ENCODE results near the gene RNU6-1.

The RNU6-1 gene

DNA sequence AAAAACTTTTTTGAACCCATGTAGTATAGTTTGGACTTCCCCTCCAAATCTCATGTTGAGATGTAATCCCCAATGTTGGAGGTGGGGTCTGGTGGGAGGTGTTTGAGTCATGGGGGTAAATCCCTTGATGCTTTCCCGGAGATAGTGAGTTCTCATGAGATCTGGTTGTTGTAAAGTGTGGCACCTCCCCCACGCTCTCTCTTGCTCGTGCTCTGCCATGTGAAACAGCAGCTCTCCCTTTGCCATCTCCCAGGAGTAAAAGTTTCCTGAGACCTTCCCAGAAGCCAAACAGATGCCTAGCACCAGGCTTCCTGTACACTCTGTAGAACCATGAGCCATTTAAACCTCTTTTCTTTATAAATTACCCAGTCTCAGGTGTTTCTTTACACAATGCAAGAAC, 16.0 kb upstream of the RNU6-1 start:
- no peak for DNase-seq

GRCh38 chr15:67854358-67854757, 14.5 kb upstream of the RNU6-1 start:
- no peak for DNase-seq

DNA sequence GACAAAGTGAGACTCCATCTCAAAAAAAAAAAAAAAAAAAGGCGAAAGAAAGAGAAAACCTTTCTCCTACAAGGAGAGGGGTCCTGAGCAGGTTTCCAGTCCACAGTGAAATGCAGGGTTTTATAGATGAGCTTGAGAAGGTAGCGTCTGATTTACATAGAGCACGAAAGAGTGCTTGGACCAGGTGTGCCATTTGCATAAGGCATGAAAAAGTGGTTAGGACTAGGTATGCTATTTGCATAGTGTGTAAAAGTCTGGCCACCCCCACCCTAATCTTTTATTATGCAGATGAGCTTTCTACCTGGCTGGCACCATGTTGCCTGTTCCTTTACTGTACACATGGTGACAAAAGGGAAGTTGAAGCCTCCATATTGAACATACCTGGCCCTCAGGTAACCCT, 13.6 kb upstream of the RNU6-1 start:
- DNase-seq: no peak

GRCh38 chr15:67852418-67852817, 12.6 kb upstream of the RNU6-1 start:
- DNase-seq: no peak

- peak; percentile 82 for DNase-seq
These were observed 11.2 kb upstream of the RNU6-1 start for GRCh38 chr15:67850994-67851571.

GRCh38 chr15:67850336-67850735, 10.5 kb upstream of the RNU6-1 start:
- no peak for DNase-seq

GRCh38 chr15:67849538-67849937, 9.7 kb upstream of the RNU6-1 start:
- no peak for DNase-seq

- DNase-seq: no peak
These were observed 6.1 kb upstream of the RNU6-1 start for GRCh38 chr15:67845974-67846373.

DNA sequence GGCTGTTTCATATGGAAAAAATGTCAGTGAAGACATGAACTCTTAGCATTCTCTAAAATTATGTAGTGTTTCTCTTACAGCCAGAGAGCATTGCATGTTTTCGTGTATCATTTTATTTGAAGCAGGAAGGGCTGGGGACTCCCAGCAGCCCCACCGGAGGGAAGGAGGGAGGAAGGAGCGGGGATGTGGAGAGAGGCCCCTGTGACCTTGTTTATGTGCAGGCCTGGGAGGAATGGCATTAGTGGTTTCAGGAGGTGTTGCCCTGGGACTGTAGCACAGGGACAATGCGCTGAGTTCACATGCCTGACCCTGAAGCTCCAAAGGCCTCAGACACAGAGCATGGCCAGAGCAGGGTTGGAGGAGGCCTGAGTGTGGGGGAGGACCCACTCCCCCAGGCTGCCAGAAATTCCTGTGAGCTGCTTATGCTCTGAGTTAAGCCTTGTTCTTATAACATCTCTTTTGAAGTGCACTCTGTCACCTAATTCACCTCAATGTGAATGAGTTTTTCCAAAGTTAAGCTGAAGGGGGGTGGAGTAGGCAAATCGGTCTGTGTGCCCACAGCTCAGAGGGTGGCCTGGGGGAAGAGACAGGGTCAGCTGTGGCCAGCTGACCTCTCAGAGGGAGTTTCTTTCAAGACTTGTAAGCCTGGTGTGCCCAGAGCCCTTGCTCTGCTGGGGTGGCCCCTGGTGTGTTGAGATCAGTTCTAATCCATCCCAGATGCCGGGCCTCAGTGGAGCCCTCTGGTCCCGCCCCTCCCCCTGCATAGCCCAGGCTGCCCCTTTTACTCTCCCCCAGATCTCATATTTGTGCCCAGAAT, 3.9 kb upstream of the RNU6-1 start:
- no peak for DNase-seq

DNA sequence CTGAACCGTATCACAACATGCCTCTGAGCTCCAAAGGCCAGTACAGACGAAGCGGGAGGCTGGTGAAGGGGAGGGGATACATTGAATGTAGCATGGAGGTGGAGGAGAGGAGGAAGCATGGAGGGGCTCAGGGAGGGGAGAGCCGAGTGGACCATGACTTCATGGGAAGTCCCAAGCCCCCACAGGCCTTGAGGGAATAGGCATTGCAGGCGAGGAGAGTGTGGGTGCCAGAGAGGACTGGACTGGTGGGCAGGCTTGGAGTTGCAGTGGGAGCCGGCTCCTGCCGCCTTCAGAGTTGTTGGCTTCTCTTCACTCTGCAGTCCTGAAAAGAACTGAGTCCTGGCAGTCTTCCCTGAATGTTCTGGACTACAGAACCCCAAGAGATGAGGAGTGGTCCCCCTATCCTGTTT, 3.3 kb upstream of the RNU6-1 start:
- no peak for DNase-seq

DNA sequence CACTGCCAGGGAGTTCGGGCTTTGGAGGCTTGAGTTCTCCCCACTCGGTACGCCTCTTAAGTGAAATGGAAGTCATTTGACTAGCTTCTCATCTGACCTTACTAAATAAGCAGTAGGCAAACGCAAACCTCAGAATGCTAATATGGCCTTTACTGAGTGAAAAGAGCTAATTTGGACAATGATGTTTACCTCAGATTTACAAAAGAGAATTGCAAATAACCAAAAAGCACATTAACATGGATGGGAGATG, 1.6 kb upstream of the RNU6-1 start:
- no peak for DNase-seq

DNA sequence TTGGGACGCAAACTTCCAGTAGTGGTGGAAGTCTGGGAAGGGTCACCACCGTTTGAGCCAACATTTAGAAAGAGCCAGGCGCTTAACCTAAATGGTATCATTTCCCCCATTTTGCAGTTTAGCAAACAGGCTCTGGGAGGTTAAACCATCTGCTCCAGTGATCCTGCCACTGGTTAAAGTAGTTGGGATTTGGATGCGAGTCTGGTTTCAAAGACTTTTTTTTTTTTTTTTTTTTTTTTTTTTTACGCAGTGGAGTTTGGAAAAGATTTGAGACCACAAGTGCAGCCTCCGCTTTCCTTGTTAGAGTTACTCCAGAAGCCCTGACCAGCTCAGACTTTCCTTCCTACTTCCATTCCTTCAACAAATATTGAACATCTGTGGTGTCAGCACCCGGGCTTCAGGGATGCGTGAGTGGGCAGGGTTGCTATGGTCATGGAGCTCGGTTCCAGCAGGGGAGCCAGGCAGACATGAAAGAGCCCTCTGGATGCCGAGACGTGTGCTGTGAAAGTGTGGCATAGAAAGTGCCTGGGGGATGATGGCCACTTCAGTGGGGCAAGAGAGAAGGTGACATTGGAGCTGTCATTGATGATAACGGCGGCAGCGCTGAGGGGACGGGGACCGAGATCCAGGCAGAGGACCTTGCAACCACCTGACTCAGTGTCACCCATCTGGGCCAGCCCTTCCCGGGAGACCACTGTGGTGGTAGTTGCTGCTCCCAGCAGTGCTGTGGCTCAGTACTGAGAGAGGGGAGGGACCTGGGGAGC, 1.1 kb upstream of the RNU6-1 start:
- no peak for DNase-seq

- peak; percentile 60 for DNase-seq
These were observed 331 bp downstream of the RNU6-1 start for GRCh38 chr15:67839499-67839928.

DNA sequence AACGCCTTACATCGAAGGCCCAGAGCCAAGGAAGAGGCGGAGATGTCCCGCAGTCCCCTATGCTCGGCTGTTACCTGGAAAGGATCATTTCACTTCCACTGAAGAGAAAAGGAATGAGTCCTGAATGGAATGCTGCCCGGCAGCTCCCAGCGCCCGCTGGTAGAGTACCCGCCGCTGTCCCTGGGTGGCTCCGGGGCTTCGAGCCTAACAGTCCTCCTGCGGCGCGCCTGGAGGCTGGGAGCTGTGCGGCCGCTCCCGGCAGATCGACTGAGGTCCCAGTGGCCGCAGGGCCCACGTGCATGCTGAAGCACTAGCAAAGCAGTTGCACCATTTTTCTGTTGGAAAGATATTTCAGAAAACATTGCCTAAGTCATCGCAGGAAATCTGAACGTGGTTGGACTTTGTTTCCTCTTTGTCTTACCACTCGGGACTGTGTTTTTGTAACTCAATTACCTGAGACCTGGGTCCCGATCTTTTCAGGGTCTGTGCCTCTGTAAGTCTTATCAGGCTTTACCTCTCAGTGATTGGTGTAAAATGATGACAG, 984 bp downstream of the RNU6-1 start:
- peak; percentile 61 for DNase-seq

DNA sequence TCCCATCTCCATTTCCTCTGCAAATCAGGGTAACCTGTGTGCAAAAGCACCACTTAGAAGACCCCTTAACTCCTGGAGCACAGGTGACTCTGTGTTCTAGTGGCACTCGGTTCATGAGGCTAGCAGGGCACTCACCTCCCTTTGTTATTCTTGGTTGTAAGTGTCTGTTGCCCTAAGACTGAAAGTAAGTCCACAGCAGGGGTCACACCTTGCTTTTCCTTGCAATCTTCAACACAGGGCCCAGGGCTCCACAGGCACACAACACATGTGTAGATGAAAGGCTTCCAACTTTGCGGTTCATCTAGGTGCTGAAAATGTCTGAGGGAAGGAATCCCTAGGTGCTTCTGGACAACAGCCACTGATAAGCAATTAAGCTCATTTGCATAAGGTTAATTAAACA, 2.9 kb downstream of the RNU6-1 start:
- no peak for DNase-seq

GRCh38 chr15:67836477-67836876, 3.4 kb downstream of the RNU6-1 start:
- peak; percentile 70 for DNase-seq

GRCh38 chr15:67836134-67836455, 3.8 kb downstream of the RNU6-1 start:
- no peak for DNase-seq

GRCh38 chr15:67835297-67836133, 4.3 kb downstream of the RNU6-1 start:
- DNase-seq: no peak

GRCh38 chr15:67834581-67835296, 5.1 kb downstream of the RNU6-1 start:
- no peak for DNase-seq

DNA sequence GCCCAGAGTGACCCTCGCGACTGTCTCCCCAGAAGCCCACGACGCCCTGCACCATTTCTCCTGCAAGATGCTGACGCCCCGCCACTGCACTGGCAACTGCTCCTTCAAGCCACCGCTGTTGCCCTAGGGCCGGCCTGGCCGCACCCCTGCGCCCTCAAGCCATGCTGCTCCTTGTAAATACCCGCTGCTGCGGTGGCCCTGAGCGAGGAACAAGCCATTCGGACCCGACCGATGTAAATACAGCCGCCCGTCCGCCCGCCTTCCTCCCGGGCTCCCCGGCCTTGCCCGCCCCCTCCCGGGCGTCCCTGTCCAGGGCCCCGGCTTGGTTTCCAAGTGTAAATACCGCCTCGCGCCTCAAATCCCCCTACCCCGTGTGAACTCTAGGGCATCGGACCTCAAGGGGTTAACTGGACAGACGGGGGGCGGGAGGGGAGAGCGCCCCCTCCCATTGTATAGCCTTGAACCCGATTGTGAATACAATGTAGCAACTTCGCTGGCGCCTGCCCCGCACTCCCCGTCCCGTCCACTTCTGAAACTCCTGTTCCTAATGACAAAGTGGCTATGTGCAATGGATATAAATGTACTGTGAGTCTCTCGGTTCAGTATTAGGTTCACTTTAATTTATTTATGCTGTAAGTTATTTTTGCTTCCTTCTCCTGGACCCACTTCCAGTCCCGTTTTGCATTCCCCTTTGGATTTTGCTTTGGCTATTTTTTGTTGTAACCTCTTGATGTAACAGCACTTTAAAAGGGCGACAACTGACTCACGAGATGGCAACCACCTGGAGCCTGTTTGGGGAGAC, 5.9 kb downstream of the RNU6-1 start:
- DNase-seq: peak; percentile 55

DNA sequence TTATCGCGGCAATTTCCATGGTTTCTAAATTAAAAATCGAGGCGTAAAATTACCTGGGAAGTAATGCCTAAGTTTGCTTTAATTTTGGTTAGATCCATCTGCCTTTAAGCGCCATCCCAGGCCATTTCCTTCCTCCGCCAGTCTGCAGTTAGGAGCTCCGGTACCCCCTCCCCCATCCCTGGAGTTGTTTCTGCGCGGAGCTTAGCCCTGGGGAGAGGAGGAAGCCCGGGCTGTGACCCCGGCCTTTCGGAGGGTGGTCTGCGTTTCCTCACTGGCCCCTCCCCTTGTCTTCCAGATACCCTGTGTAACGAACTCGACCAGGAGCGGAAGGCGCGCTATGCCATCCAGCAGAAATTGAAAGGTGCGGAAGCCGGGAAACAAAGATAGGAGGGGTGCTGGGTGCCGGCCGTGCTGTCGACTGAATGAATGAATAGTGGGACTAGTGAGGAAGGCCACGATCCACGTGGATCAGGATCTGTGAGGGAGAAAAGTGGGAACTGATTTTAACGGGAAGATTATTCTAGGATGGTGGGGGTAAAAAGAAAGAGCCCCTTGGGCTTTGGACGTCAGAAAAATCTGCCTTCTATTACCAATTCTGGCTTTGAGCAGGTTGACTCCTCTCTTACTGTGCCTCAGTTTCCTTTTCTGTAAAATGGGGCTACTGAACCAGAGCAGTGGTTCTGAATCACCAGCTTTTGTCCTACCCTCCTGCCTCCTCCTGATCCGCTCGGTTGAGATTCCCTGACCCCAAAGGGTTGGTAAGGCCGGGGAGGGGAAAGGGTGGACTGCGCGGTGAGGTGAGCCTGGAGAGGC, 6.7 kb downstream of the RNU6-1 start:
- no peak for DNase-seq

All from suppressor macrophage treated with lipopolysaccharide for 4 hours (primary cell).